ENCODE results near the gene METTL5. TPM values are rescaled to one million over a fixed set of nuclear protein-coding genes. Genes with fewer than 3 reads are reported as not detected.
"Not testable (repeated sequence)": the region's sequence is repeated elsewhere in the genome, so short reads cannot be mapped to it uniquely, and the experiment has no call there.

Gene METTL5
- total RNA-seq, 1 donor from 2014 or later = 61.5 TPM

DNA sequence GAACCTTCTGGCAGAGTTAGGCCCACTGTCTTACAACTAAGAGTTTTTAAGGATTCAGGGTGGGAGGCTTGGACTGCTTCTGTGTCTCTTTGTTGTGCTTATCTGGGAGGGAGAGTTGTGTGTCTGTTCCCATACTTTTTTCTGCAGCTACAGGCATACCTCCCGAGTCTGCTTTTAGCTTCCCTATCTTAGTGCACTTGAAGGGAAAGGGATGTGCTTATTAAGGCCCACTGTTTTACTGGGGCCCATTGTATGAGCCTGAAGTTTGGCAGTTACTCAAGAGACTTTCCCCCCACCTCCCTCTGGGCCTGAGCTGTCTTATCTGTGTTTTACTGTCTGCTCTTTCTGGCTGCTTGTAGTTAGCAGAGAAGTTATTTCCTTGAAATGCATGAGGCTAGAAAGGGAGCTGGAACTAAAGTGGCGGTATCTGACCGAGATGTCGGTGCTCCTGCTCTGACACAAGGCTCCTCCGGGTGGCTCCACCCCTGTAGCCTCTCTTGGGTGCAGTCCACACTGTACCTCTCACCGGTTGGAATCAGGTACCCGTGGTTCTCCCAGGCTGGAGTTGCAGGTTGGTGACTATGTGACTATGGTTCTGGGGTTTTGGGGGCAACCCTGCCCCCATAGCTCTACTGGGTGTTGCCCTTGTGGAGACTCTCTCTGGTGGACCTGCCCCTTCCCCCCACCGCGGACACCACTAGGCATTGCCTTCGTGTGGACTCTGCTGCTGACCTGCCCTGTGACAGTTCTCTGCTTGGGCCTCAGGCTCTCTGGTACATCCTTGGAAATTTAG lies 15.4 kb upstream of the METTL5 start:
- intact Hi-C loops (cut with DNase I) = no loop called here

DNA sequence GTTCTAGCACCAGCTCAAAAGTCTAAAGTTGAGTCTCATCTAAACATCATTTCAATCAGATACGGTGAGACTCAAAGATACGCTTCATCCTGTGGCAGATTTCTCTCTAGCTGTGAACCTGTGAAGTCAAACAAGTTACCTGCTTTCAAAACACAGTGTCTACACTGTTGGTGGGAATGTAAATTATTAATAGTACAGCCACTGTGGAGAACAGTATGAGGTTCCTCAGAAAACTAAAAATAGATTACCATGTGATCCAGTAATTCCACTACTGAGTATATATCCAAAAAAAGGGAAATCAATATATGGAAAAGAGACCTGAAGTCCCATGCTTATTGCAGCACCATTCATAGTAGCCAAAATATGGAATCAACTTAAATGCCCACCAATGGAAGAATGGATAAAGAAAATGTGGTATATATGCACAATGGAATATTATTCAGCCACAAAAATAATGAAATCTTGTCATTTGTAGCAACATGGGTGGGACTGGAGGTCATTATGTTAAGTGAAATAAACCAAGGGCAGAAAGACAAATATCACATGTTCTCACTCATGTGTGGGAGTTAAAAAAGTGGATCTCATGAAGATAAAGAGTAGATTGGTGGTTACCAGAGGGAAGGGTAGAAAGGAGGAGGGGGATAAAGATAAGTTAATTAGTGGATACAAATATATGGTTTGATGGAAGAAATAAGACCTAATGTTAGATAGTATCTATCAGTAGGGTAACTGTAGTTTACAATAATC lies 14.2 kb upstream of the METTL5 start:
- DNase-seq (ENCODE audit: low spot score) = no peak
- intact Hi-C loops (cut with DNase I) = no loop called here

More for the DNA sequence above, 15.4 kb upstream of the METTL5 start:
- no peak for DNase-seq (ENCODE audit: low spot score)

- intact Hi-C loops (cut with DNase I) = no loop called here
- no peak for DNase-seq (ENCODE audit: low spot score)
Measured at GRCh38 chr2:169834401-169834800, 9.7 kb upstream of the METTL5 start.

- no peak for DNase-seq (ENCODE audit: low spot score)
- intact Hi-C loops (cut with DNase I) = no loop called here
Measured at GRCh38 chr2:169828141-169828811, 3.6 kb upstream of the METTL5 start.

DNA sequence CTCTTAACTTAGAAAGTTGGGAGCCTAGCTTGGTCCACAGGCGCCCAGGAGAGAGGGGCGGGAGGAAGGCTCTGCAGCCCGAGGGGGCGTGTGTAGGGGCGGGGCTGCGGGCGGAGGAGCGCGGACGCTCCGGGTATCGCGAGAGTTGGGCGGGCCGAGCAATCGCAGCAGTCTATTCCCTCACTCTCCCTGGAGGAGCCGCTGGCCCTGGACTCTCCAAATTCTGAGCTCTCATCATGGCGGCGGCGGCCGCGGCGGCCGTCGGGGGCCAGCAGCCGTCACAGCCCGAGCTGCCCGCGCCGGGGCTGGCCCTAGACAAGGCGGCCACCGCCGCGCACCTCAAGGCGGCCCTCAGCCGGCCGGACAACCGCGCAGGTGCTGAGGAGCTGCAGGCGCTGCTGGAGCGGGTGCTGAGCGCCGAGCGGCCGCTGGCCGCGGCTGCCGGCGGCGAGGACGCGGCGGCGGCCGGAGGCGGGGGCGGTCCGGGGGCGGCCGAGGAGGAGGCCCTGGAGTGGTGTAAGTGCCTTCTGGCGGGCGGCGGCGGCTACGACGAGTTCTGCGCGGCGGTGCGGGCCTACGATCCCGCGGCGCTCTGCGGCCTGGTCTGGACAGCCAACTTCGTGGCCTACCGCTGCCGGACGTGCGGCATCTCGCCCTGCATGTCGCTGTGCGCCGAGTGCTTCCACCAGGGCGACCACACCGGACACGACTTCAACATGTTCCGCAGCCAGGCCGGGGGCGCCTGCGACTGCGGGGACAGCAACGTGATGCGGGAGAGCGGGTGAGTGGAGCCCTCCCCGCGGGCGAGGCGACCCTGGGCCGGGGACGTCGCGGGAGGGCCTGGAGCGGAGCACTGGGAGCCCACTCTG lies 2.8 kb upstream of the METTL5 start, which contains the start of gene UBR3:
UBR3 (plus strand) TSS at position 183 of the 869 bp plus-strand sequence; CDS start at position 237, 54 bp downstream.
- intact Hi-C loops (cut with DNase I) = no loop called here
- DNase-seq (ENCODE audit: low spot score) = peak; percentile 97

DNA sequence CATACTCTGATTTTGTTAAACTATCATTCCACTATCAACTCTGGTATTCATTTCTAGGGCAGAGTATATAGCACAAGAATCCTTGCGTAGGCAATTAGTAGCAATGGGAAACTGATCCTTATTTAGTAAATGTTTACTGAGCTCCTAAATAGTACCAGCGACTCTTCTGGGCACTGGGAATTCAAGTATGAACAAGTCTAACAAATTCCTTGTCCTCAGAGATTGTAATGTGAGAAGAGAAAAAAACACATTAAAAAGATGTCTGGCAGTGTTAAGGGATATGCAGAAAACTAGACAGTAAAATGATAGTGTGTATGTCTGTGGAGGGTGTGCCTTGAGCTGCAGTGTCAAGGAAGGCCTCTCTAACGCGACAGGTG lies 721 bp downstream of the METTL5 start:
- intact Hi-C loops (cut with DNase I) = loop anchor here (2.0 kb wide), 3 partner anchors 25 to 105 kb away; partner anchors contain the start of gene SSB
- no peak for DNase-seq (ENCODE audit: low spot score)

- intact Hi-C loops (cut with DNase I) = no loop called here
- DNase-seq (ENCODE audit: low spot score) = no peak
Measured at GRCh38 chr2:169822785-169823392, 1.8 kb downstream of the METTL5 start.

DNA sequence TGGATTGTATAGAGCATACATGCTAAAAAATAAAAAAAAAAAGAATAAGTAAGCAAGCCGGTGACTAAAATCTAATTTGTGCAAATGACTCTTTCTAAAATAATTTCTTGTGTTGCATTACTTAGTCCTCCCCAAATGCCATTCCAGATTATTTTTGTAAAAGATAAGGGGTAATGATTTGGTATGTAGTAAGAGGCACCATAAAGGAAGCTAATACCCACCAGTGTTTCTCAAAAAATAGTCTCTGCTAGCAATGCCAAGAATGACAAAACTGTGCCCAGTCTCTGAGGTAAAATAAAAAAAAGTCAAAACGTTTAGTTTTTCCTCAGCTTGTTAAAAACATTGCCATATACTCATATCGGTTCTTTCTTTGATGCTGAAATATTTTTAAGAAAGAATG lies 2.7 kb downstream of the METTL5 start:
- intact Hi-C loops (cut with DNase I) = no loop called here

DNA sequence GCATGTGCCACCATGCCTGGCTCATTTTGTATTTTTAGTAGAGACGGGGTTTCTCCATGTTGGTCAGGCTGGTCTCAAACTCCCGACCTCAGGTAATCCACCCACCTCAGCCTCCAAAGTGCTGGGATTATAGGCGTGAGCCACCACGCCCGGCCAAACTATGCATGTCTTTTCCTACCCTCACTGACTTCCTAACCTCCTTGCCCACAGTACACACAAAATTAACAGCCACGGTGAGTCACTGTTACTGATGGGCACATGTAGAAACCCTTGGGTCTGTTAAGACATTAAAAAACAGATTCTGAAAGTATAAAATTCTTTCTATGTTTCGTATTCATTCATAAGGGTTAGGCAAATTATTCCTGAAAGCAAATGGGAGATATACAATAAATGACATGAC lies 4.6 kb downstream of the METTL5 start:
- DNase-seq (ENCODE audit: low spot score); intact Hi-C loops (cut with DNase I): not testable (repeated sequence)

More for the DNA sequence above, 2.7 kb downstream of the METTL5 start:
- DNase-seq (ENCODE audit: low spot score) = no peak

DNA sequence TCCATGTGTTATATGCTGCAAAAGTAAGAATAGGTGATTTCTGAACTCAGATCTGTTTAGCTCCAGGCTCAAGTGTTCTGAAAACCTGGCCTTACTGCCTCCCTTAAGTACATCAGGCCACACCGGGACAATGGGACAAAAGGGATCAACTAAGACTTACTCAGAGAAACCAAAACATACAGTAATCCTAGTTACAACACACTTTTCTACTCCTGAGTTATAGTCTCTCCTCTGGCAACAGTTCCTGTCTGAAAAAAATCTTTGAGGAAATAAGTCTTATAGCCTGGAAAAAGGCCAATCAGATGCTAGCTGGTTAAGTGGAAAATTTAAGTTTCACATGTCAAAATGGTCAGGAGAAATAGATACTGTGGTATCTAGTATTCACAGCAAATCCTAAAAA lies 5.6 kb downstream of the METTL5 start:
- no peak for DNase-seq (ENCODE audit: low spot score)
- intact Hi-C loops (cut with DNase I) = no loop called here

DNA sequence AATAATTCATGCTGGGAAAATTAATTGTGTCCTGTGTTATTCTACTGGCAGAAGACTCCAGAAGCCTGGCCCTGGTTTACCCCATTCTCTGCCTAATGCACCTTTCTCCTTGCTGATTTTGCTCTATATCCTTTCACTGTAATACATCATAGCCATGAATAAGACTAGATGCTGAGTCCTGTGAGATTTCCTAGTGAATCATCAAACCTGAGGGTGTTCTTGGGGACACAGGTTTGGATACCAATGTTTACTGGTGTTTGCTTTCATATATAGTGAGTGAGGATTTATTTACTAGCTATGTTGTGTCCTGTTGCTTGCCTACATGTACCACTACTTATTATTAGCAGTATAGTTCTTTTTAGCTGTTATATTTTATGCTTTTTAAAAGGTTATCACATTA lies 6.5 kb downstream of the METTL5 start:
- no peak for DNase-seq (ENCODE audit: low spot score)
- intact Hi-C loops (cut with DNase I) = no loop called here

DNA sequence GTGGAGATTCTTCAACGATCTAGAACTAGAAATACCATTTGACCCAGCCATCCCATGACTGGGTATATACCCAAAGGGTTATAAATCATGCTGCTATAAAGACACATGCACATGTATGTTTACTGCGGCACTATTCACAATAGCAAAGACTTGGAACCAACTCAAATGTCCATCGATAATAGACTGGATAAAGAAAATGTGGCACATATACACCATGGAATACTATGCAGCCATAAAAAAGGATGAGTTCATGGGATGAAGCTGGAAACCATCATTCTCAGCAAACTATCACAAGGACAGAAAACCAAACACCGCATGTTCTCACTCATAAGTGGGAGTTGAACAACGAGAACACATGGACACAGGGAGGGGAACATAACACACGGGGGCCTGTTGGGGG lies 7.3 kb downstream of the METTL5 start:
- intact Hi-C loops (cut with DNase I); DNase-seq (ENCODE audit: low spot score): not testable (repeated sequence)

DNA sequence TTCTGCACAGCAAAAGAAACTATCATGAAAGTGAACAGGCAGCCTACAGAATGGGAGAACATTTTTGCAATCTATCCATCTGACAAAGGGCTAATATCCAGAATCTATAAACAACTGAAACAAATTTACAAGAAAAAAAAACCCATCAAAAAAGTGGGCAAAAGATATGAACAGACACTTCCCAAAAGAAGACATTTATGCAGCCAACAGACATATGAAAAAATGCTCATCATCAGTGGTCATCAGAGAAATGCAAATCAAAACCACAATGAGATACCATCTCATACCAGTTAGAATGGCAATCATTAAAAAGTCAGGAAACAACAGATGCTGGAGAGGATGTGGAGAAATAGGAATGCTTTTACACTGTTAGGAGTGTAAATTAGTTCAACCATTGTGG lies 7.7 kb downstream of the METTL5 start:
- DNase-seq (ENCODE audit: low spot score); intact Hi-C loops (cut with DNase I): not testable (repeated sequence)

DNA sequence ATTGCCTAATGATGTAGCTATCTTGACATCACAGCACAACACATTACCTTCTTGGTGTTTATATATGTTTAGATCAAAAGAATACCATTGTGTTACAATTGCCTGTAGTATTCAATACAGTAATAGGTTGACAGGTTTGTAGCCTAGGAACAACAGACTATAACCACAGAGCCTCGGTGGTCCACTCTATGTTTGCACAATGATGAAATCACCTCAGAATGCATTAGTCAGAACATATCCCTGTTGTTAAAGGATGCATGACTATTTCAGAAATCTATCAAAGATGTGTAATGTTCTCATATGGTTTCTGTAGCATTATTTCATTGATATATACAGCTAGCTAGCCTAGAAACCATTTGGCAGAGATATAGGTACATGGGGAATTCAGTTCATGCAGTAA lies 8.9 kb downstream of the METTL5 start:
- intact Hi-C loops (cut with DNase I) = no loop called here

DNA sequence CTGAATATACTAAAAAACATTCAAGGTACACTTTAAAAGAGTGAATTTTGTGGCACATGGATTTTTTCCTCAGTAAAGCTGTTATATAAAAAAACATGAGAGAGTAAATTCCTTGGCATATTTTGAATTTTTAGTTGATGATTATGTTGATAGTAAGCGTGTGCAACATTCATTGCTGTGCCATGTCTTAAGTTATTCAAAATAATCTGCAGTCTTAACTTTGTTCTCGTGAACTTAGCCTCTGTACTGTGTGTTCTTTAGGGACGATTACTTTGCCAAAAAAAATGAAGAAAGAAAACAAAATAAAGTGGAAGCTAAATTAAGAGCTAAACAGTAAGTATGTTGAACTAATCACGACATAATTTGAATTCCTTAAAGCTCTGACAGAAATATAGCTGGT lies 16.5 kb downstream of the METTL5 start:
- no peak for DNase-seq (ENCODE audit: low spot score)
- intact Hi-C loops (cut with DNase I) = no loop called here

More for the DNA sequence above, 8.9 kb downstream of the METTL5 start:
- no peak for DNase-seq (ENCODE audit: low spot score)

GRCh38 chr2:169806586-169806985 lies 18.1 kb downstream of the METTL5 start:
- intact Hi-C loops (cut with DNase I) = no loop called here
- no peak for DNase-seq (ENCODE audit: low spot score)

GRCh38 chr2:169803480-169803879 lies 21.2 kb downstream of the METTL5 start:
- intact Hi-C loops (cut with DNase I) = no loop called here
- DNase-seq (ENCODE audit: low spot score) = no peak

DNA sequence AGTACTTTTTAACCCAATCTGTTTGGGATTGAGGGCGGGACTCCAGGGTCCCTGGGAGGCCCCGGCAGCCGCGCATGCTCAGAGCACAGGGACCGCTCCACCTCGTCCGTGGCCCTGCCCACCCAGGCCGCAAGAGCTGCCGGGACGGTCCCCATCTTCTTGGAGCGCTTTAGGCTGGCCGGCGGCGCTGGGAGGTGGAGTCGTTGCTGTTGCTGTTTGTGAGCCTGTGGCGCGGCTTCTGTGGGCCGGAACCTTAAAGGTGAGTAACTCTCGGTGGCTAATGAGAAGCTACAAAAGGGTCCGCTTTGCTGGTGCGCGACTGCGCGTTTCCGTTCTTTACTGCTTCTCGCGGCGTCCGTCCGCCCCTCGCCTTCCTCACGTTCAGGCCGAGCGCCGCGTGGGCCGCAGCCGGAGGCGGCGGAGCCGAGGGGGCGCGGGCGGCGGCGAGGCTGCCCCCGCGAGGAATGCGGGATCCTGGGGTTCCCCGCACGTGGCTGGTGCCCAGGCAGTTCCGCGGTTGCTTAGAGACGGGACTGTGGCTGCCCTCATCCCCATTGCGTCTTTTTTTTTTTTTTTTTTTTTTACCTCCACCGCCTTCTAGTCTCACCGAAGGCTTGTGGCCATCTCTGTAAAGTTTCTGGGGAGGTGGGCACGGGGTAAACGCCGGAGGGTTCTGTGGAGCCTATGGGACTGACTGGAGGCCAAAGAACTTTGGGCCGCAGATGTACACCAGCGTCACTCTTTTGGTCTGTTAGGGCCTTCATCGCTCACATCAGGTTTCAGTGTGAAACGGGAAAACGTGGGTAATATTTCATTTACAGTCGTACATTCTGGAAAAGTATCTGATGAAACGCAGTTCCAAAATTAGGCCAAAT lies 25.8 kb downstream of the METTL5 start, which contains the start of gene SSB:
SSB (plus strand) TSS at position 154 of the 875 bp plus-strand sequence. CDS start 2,090 bp downstream, outside the sequence.
- peak; percentile 96 for DNase-seq (ENCODE audit: low spot score)
- intact Hi-C loops (cut with DNase I) = loop anchor here (1.0 to 2.0 kb wide), 2 partner anchors 26 to 226 kb away; partner anchors contain the start of genes FASTKD1 and METTL5

All from cardiac septum (tissue), 1 donor.